HepG2 (cell line): Measurements from ENCODE around the gene VWA1. TPM values are rescaled to one million over a fixed set of nuclear protein-coding genes. Genes with fewer than 3 reads are reported as not detected.

Experiments
- AKAP8 ChIP-seq: sonication (generic); formaldehyde crosslinking; IDR thresholded peaks from 2 replicates; pipeline ENCODE4 v1.5.1; 2020; ENCODE audit warnings: mild to moderate bottlenecking, missing genetic modification reagents
- ARID2 ChIP-seq: sonication (generic); formaldehyde crosslinking; IDR thresholded peaks from 2 replicates; pipeline ENCODE4 v1.8.1; 2022; ENCODE audit warnings: mild to moderate bottlenecking, missing genetic modification reagents, borderline replicate concordance
- CAMTA2 ChIP-seq: sonication (generic); formaldehyde crosslinking; IDR thresholded peaks from 2 replicates; pipeline ENCODE4 v1.4.0; 2020; ENCODE audit warnings: mild to moderate bottlenecking, missing genetic modification reagents, borderline replicate concordance
- DDIT3 ChIP-seq: sonication (generic); formaldehyde crosslinking; IDR thresholded peaks from 2 replicates; pipeline ENCODE4 v1.4.0; 2020; ENCODE audit warnings: mild to moderate bottlenecking, missing genetic modification reagents
- GPBP1L1 ChIP-seq: sonication (generic); formaldehyde crosslinking; IDR thresholded peaks from 2 replicates; pipeline ENCODE4 v1.5.0; 2020; ENCODE audit warnings: mild to moderate bottlenecking, missing genetic modification reagents
- MAF1 ChIP-seq: sonication (generic); formaldehyde crosslinking; IDR thresholded peaks from 2 replicates; pipeline ENCODE4 v1.5.0; 2020; ENCODE audit warnings: missing genetic modification reagents, borderline replicate concordance
- NFKBIZ ChIP-seq: IDR thresholded peaks from 2 replicates; pipeline ENCODE4 v1.6.1; 2018; ENCODE audit warnings: missing genetic modification reagents, missing compliant biosample characterization
- PHF20 ChIP-seq: sonication (generic); formaldehyde crosslinking; IDR thresholded peaks from 2 replicates; pipeline ENCODE4 v1.5.0; 2020; ENCODE audit warnings: mild to moderate bottlenecking, missing genetic modification reagents
- SAP130 ChIP-seq: IDR thresholded peaks from 2 replicates; pipeline ENCODE4 v1.6.1; 2016; ENCODE audit warnings: low read depth
- SP1 ChIP-seq, 2 experiments: fragments of 450-650 bp in 1 of 2; sonication (generic) in 1 of 2; formaldehyde crosslinking in 1 of 2; IDR thresholded peaks; 2 replicates each; pipeline versions ENCODE4 v1.4.0 to v1.6.1; 2016 to 2020; ENCODE audit warnings: missing genetic modification reagents in 1 of 2
- YEATS4 ChIP-seq: sonication (generic); formaldehyde crosslinking; IDR thresholded peaks from 2 replicates; pipeline ENCODE4 v1.4.0; 2020; ENCODE audit warnings: missing genetic modification reagents, borderline replicate concordance
- ZBTB46 ChIP-seq: sonication (generic); formaldehyde crosslinking; IDR thresholded peaks from 2 replicates; pipeline ENCODE4 v1.4.0; 2020; ENCODE audit warnings: mild to moderate bottlenecking, missing genetic modification reagents, borderline replicate concordance
- ZNF207 ChIP-seq: fragments of 450-650 bp; IDR thresholded peaks from 2 replicates; pipeline ENCODE4 v1.6.1; 2016; ENCODE audit warnings: antibody characterized with exemption, borderline replicate concordance
- ZNF441 ChIP-seq: sonication (generic); formaldehyde crosslinking; IDR thresholded peaks from 2 replicates; pipeline ENCODE4 v1.7.0; 2021; ENCODE audit warnings: missing genetic modification reagents, borderline replicate concordance
- ZNF570 ChIP-seq: sonication (generic); formaldehyde crosslinking; IDR thresholded peaks from 2 replicates; pipeline ENCODE4 v1.4.0; 2020; ENCODE audit warnings: mild to moderate bottlenecking, missing genetic modification reagents, borderline replicate concordance
- ZNF652 ChIP-seq: IDR thresholded peaks from 2 replicates; pipeline ENCODE4 v1.6.1; 2016; ENCODE audit warnings: low read depth, borderline replicate concordance
- ZXDC ChIP-seq: sonication (generic); formaldehyde crosslinking; IDR thresholded peaks from 2 replicates; pipeline ENCODE4 v1.5.0; 2020; ENCODE audit warnings: mild to moderate bottlenecking, missing genetic modification reagents
- polyA plus RNA-seq, 8 experiments: library from polyadenylated mRNA; depleted of rRNA in 3 of 8; stranded (reverse) in 7 of 8; unstranded in 1 of 8; fragments of >200 nt; fragmentation: Illumina TruSeq in 4 of 8; extraction: Trizol in 4 of 8; gene quantifications; 2 replicates each; pipeline versions ENCODE4 v1.2.1 to v1.2.3, GENCODE V29; 2011 to 2016; ENCODE audit warnings: low read depth in 4 of 8, missing spikeins in 1 of 8, mixed read lengths in 1 of 8; ENCODE audit not compliant: insufficient read depth in 1 of 8
- total RNA-seq, 5 experiments: library from RNA; depleted of rRNA; stranded (reverse); fragments of >200 nt; fragmentation: Illumina TruSeq; extraction: Trizol; gene quantifications; 2 replicates each; pipeline ENCODE4 v1.2.3, GENCODE V29; 2016; ENCODE audit warnings: low read depth in 1 of 5
- TF ChIP-seq, protein P1 (sequence below): IDR thresholded peaks from 2 replicates; pipeline ENCODE4 v1.6.1; 2016; ENCODE audit warnings: missing compliant biosample characterization, missing genetic modification reagents, borderline replicate concordance

The VWA1 gene
- total and polyA plus RNA-seq, 2 of the 13 experiments (the other 11 are each of a cell fraction or from before 2014, with no cell fraction given), result 40.9 to 57.5 TPM

GRCh38 chr1:1432951-1433803 lies 2.3 kb upstream of the VWA1 start (continued):
- peak; percentile 93 for TF ChIP-seq ZXDC (CRISPR knock-in tag)
- peak; percentile 49; the same call in 1 of the 2 replicates for TF ChIP-seq ARID2
- TF ChIP-seq GPBP1L1 (CRISPR knock-in tag), result no peak
- TF ChIP-seq PHF20, result no peak; the same call in 1 of the 2 replicates
- TF ChIP-seq ZBTB46 (CRISPR knock-in tag), result no peak; the same call in 1 of the 2 replicates
- no peak for TF ChIP-seq CAMTA2
- TF ChIP-seq DDIT3 (CRISPR knock-in tag), result no peak
- TF ChIP-seq, protein P1, sequence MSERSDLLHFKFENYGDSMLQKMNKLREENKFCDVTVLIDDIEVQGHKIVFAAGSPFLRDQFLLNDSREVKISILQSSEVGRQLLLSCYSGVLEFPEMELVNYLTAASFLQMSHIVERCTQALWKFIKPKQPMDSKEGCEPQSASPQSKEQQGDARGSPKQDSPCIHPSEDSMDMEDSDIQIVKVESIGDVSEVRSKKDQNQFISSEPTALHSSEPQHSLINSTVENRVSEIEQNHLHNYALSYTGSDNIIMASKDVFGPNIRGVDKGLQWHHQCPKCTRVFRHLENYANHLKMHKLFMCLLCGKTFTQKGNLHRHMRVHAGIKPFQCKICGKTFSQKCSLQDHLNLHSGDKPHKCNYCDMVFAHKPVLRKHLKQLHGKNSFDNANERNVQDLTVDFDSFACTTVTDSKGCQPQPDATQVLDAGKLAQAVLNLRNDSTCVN (CRISPR knock-in tag), result peak; percentile 83; the same call in 1 of the 2 replicates
- TF ChIP-seq NFKBIZ (CRISPR knock-in tag), result peak; percentile 97
- peak; percentile 59; the same call in 1 of the 2 replicates for TF ChIP-seq YEATS4 (CRISPR knock-in tag)
- no peak for TF ChIP-seq ZNF570 (CRISPR knock-in tag)
- peak; percentile 65; the same call in 1 of the 2 replicates for TF ChIP-seq ZNF441
- TF ChIP-seq ZNF652 (CRISPR knock-in tag), result no peak
- peak; percentile 99 for TF ChIP-seq SAP130 (CRISPR knock-in tag)
- no peak for TF ChIP-seq SP1 (IDR thresholded peaks at IDR 0.05)
- peak; percentile 53; the same call in 1 of the 2 replicates for TF ChIP-seq SP1 (CRISPR knock-in tag; IDR thresholded peaks at IDR 0.05)
- no peak; the same call in 1 of the 2 replicates for TF ChIP-seq MAF1 (CRISPR knock-in tag)
- no peak for TF ChIP-seq ZNF207
- TF ChIP-seq AKAP8 (CRISPR knock-in tag), result peak; percentile 96; the same call in 1 of the 2 replicates
